Measurements from ENCODE around the gene NCKAP5. TPM values are rescaled to one million over a fixed set of nuclear protein-coding genes. Genes with fewer than 3 reads are reported as not detected.

Gene NCKAP5
- total RNA-seq, 1 donor from 2014 or later, result not detected

- no peaks in the 10 kb centered on the region for H3K9me3 Mint-ChIP-seq
- no peaks in the 10 kb centered on the region for H3K4me1 Mint-ChIP-seq
- H3K4me3 Mint-ChIP-seq, result no peak overlapping the region
- H3K27ac Mint-ChIP-seq, result no peak overlapping the region
- intact Hi-C loops (cut with micrococcal nuclease), result no loop called here
- H3K36me3 Mint-ChIP-seq (ENCODE audit: low read depth), result no peaks in the 10 kb centered on the region
- no peaks in the 10 kb centered on the region for H3K27me3 Mint-ChIP-seq
- no peak for DNase-seq
Observed at GRCh38 chr2:133053541-133053940, 514.7 kb downstream of the NCKAP5 start.

- H3K9me3 Mint-ChIP-seq, result no peaks in the 10 kb centered on the region
- DNase-seq, result no peak
- no peaks in the 10 kb centered on the region for H3K27me3 Mint-ChIP-seq
- no peak overlapping the region for H3K27ac Mint-ChIP-seq
- H3K4me3 Mint-ChIP-seq, result no peak overlapping the region
- H3K4me1 Mint-ChIP-seq, result no peaks in the 10 kb centered on the region
- H3K36me3 Mint-ChIP-seq (ENCODE audit: low read depth), result no peaks in the 10 kb centered on the region
- intact Hi-C loops (cut with micrococcal nuclease), result no loop called here
Observed at GRCh38 chr2:133045787-133046186, 522.5 kb downstream of the NCKAP5 start.

- DNase-seq, result no peak
- H3K27me3 Mint-ChIP-seq, result no peaks in the 10 kb centered on the region
- no peaks in the 10 kb centered on the region for H3K36me3 Mint-ChIP-seq (ENCODE audit: low read depth)
- no peak overlapping the region for H3K27ac Mint-ChIP-seq
- no peak overlapping the region for H3K4me3 Mint-ChIP-seq
- H3K9me3 Mint-ChIP-seq, result no peaks in the 10 kb centered on the region
- intact Hi-C loops (cut with micrococcal nuclease), result no loop called here
- no peaks in the 10 kb centered on the region for H3K4me1 Mint-ChIP-seq
Observed at GRCh38 chr2:133044556-133044955, 523.7 kb downstream of the NCKAP5 start.

- no peak for DNase-seq
- Mint-ChIP-seq H3K27ac (no peak overlapping the region), H3K4me3 (no peak overlapping the region), H3K9me3 (no peaks in the 10 kb centered on the region), H3K36me3 (ENCODE audit: low read depth) (no peaks in the 10 kb centered on the region), H3K27me3 (no peaks in the 10 kb centered on the region), H3K4me1 (no peaks in the 10 kb centered on the region)
- intact Hi-C loops (cut with micrococcal nuclease), result no loop called here
Observed at GRCh38 chr2:133040170-133040569, 528.1 kb downstream of the NCKAP5 start.

- Mint-ChIP-seq H3K4me1 (no peaks in the 10 kb centered on the region), H3K36me3 (ENCODE audit: low read depth) (no peaks in the 10 kb centered on the region), H3K9me3 (peaks cover 5% of the 10 kb centered on the region), H3K27ac (no peak overlapping the region), H3K4me3 (no peak overlapping the region), H3K27me3 (no peaks in the 10 kb centered on the region)
- intact Hi-C loops (cut with micrococcal nuclease), result no loop called here
- DNase-seq, result no peak
Observed at GRCh38 chr2:133039531-133039930, 528.7 kb downstream of the NCKAP5 start.

GRCh38 chr2:133026536-133027177, 541.6 kb downstream of the NCKAP5 start:
- no peak overlapping the region for H3K4me3 Mint-ChIP-seq
- intact Hi-C loops (cut with micrococcal nuclease), result no loop called here

GRCh38 chr2:133025004-133025403, 543.3 kb downstream of the NCKAP5 start:
- no peak overlapping the region for H3K4me3 Mint-ChIP-seq

More at GRCh38 chr2:133026536-133027177, 541.6 kb downstream of the NCKAP5 start:
- no peaks in the 10 kb centered on the region for H3K4me1 Mint-ChIP-seq
- DNase-seq, result no peak
- H3K9me3 Mint-ChIP-seq, result no peaks in the 10 kb centered on the region
- H3K27me3 Mint-ChIP-seq, result no peaks in the 10 kb centered on the region
- H3K36me3 Mint-ChIP-seq (ENCODE audit: low read depth), result no peaks in the 10 kb centered on the region
- no peak overlapping the region for H3K27ac Mint-ChIP-seq

GRCh38 chr2:133012847-133013734, 555.2 kb downstream of the NCKAP5 start:
- H3K27ac Mint-ChIP-seq, result no peak overlapping the region

More at GRCh38 chr2:133025004-133025403, 543.3 kb downstream of the NCKAP5 start:
- no peaks in the 10 kb centered on the region for H3K4me1 Mint-ChIP-seq
- H3K9me3 Mint-ChIP-seq, result no peaks in the 10 kb centered on the region
- DNase-seq, result no peak
- intact Hi-C loops (cut with micrococcal nuclease), result no loop called here
- H3K27ac Mint-ChIP-seq, result no peak overlapping the region
- H3K27me3 Mint-ChIP-seq, result no peaks in the 10 kb centered on the region
- no peaks in the 10 kb centered on the region for H3K36me3 Mint-ChIP-seq (ENCODE audit: low read depth)

GRCh38 chr2:133004623-133005022, 563.6 kb downstream of the NCKAP5 start:
- intact Hi-C loops (cut with micrococcal nuclease), result no loop called here
- Mint-ChIP-seq H3K36me3 (ENCODE audit: low read depth) (no peaks in the 10 kb centered on the region), H3K4me3 (no peak overlapping the region), H3K27me3 (no peaks in the 10 kb centered on the region), H3K27ac (no peak overlapping the region), H3K4me1 (no peaks in the 10 kb centered on the region), H3K9me3 (peaks cover 14% of the 10 kb centered on the region)
- no peak for DNase-seq

More at GRCh38 chr2:133012847-133013734, 555.2 kb downstream of the NCKAP5 start:
- no peaks in the 10 kb centered on the region for H3K27me3 Mint-ChIP-seq
- no peak for DNase-seq
- no peaks in the 10 kb centered on the region for H3K9me3 Mint-ChIP-seq
- intact Hi-C loops (cut with micrococcal nuclease), result no loop called here
- H3K4me3 Mint-ChIP-seq, result no peak overlapping the region
- H3K36me3 Mint-ChIP-seq (ENCODE audit: low read depth), result no peaks in the 10 kb centered on the region
- H3K4me1 Mint-ChIP-seq, result no peaks in the 10 kb centered on the region

GRCh38 chr2:132999421-132999820, 568.8 kb downstream of the NCKAP5 start:
- no peaks in the 10 kb centered on the region for H3K4me1 Mint-ChIP-seq
- intact Hi-C loops (cut with micrococcal nuclease), result no loop called here
- no peak overlapping the region for H3K27ac Mint-ChIP-seq
- H3K36me3 Mint-ChIP-seq (ENCODE audit: low read depth), result no peaks in the 10 kb centered on the region
- no peak overlapping the region for H3K4me3 Mint-ChIP-seq
- DNase-seq, result no peak
- H3K27me3 Mint-ChIP-seq, result no peaks in the 10 kb centered on the region
- H3K9me3 Mint-ChIP-seq, result peaks cover 14% of the 10 kb centered on the region

GRCh38 chr2:132998221-132998620, 570.0 kb downstream of the NCKAP5 start:
- intact Hi-C loops (cut with micrococcal nuclease), result no loop called here
- Mint-ChIP-seq H3K27ac (no peak overlapping the region), H3K9me3 (peaks cover 6% of the 10 kb centered on the region), H3K4me3 (no peak overlapping the region), H3K27me3 (no peaks in the 10 kb centered on the region), H3K36me3 (ENCODE audit: low read depth) (no peaks in the 10 kb centered on the region), H3K4me1 (no peaks in the 10 kb centered on the region)
- DNase-seq, result no peak

- H3K9me3 Mint-ChIP-seq, result no peaks in the 10 kb centered on the region
- intact Hi-C loops (cut with micrococcal nuclease), result no loop called here
- H3K27ac Mint-ChIP-seq, result no peak overlapping the region
Observed at GRCh38 chr2:132991471-132992045, 576.7 kb downstream of the NCKAP5 start.

GRCh38 chr2:132984731-132985130, 583.5 kb downstream of the NCKAP5 start:
- H3K27ac Mint-ChIP-seq, result no peak overlapping the region
- H3K36me3 Mint-ChIP-seq (ENCODE audit: low read depth), result no peaks in the 10 kb centered on the region
- no peaks in the 10 kb centered on the region for H3K9me3 Mint-ChIP-seq
- intact Hi-C loops (cut with micrococcal nuclease), result no loop called here
- DNase-seq, result no peak
- H3K4me1 Mint-ChIP-seq, result no peaks in the 10 kb centered on the region
- no peaks in the 10 kb centered on the region for H3K27me3 Mint-ChIP-seq
- H3K4me3 Mint-ChIP-seq, result no peak overlapping the region

More at GRCh38 chr2:132991471-132992045, 576.7 kb downstream of the NCKAP5 start:
- Mint-ChIP-seq H3K4me3 (no peak overlapping the region), H3K4me1 (no peaks in the 10 kb centered on the region), H3K27me3 (no peaks in the 10 kb centered on the region), H3K36me3 (ENCODE audit: low read depth) (no peaks in the 10 kb centered on the region)
- DNase-seq, result no peak

GRCh38 chr2:132980304-132980703, 588.0 kb downstream of the NCKAP5 start:
- no peak overlapping the region for H3K27ac Mint-ChIP-seq
- intact Hi-C loops (cut with micrococcal nuclease), result no loop called here
- DNase-seq, result no peak
- H3K4me1 Mint-ChIP-seq, result no peaks in the 10 kb centered on the region
- no peaks in the 10 kb centered on the region for H3K36me3 Mint-ChIP-seq (ENCODE audit: low read depth)
- no peaks in the 10 kb centered on the region for H3K27me3 Mint-ChIP-seq
- H3K4me3 Mint-ChIP-seq, result no peak overlapping the region
- no peaks in the 10 kb centered on the region for H3K9me3 Mint-ChIP-seq

Measured in activated CD4-positive, alpha-beta T cell treated with anti-CD3 and anti-CD28 coated beads, Interleukin-2, amount 10 ng/mL, durations not matched to agents 24 days and 14 days (primary cell).